ENCODE results near the gene PTPRN2.

DNA sequence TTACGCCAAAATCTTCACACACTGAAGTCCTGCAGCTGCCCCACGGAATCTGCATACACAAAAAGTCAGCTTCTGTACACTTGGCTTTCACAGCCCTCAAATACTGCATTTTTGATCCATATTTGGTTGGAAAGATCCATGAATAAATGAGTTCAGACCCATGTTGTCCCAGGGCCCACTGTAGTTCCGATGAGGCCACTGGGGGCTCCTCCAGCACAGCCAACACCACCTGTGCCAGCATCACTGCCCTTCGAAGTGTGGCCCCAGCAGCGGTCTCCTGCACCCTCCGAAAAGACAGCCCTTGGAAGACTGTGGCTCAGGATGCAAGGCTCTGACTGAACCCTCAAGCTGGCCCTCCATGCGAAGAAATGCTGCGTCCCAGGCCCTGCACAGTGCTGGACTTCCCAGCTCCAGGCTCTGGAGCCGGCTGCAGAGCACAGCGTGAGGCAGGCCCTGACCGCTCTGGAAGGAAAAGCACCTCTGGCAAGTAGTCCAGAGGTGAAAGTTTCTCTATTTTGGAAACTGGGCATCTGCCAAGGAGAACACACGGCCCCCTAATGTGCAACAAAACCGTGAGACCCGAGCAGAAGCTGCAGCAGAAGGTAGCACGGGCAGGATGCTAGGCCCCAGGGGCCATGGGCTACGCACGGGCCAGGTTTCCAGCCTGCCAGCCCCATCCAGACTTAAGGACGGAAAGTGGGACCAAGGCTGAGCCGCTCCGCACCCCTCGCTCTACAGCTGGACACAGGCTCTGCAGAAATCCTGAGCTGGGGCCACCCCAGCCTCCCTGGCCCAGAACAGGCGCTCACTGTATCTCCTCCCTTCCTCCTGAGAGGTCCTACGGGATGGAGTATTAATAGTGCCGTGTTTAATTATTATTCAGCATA, 62.6 kb downstream of the PTPRN2 start:
- TF ChIP-seq, protein P1, sequence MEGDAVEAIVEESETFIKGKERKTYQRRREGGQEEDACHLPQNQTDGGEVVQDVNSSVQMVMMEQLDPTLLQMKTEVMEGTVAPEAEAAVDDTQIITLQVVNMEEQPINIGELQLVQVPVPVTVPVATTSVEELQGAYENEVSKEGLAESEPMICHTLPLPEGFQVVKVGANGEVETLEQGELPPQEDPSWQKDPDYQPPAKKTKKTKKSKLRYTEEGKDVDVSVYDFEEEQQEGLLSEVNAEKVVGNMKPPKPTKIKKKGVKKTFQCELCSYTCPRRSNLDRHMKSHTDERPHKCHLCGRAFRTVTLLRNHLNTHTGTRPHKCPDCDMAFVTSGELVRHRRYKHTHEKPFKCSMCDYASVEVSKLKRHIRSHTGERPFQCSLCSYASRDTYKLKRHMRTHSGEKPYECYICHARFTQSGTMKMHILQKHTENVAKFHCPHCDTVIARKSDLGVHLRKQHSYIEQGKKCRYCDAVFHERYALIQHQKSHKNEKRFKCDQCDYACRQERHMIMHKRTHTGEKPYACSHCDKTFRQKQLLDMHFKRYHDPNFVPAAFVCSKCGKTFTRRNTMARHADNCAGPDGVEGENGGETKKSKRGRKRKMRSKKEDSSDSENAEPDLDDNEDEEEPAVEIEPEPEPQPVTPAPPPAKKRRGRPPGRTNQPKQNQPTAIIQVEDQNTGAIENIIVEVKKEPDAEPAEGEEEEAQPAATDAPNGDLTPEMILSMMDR (IDR thresholded peaks at IDR 0.05), result no peak
- TF ChIP-seq POLR2A (IDR thresholded peaks at IDR 0.05), result no peak
